Measurements from ENCODE around the gene DQX1.

Gene DQX1

GRCh38 chr2:74472945-74473258, 53.1 kb downstream of the DQX1 start (continued):
- TF ChIP-seq ZBTB26 (tag by site-specific recombination; optimal IDR thresholded peaks at IDR 0.05) (no peak), ZNF148 (tag by site-specific recombination; IDR thresholded peaks at IDR 0.05; ENCODE audit: borderline replicate concordance) (no peak), ZNF623 (tag by site-specific recombination; IDR thresholded peaks at IDR 0.05) (no peak), ZNF311 (tag by site-specific recombination; IDR thresholded peaks at IDR 0.05; ENCODE audit: borderline replicate concordance) (no peak), ZNF701 (tag by site-specific recombination; IDR thresholded peaks at IDR 0.05) (no peak)

GRCh38 chr2:74472086-74472944, 53.7 kb downstream of the DQX1 start, which contains the start of gene MRPL53:
MRPL53 (minus strand) TSS chr2:74472680; CDS start chr2:74472660, 20 bp downstream.
- H3K4me1 ChIP-seq (ENCODE audit: control insufficient read depth, insufficient read depth, low read length), result 0 out of 2 replicates have a peak, but pooled peaks cover 2% of the 10 kb centered on the region
- H3K4me3 ChIP-seq (ENCODE audit: low read depth, low read length), result peak within 1 kb of the TSS; percentile 55
- peak within 1 kb of the TSS; percentile 87 for H3K27ac ChIP-seq (ENCODE audit: extremely low read depth, low read depth, low read length)
- ChIA-PET POLR2A (interaction anchor here (0.9 to 4.0 kb wide), 9 partner anchors 9 to 118 kb away, joined by 3 to 44 read pairs (median 5); partner anchors contain the start of genes AUP1, CCDC142, HTRA2 and INO80B), CTCF (interaction anchor here (0.8 to 1.5 kb wide), 4 partner anchors 10 to 195 kb away, joined by 3 to 14 read pairs (median 3); partner anchors contain the start of genes CCDC142, INO80B and TTC31)
- H3K36me3 ChIP-seq (ENCODE audit: control insufficient read depth in 2 of 2, insufficient read depth in 1 of 2, low read length in 2 of 2), result peaks cover 18 to 31% of the 10 kb centered on the region in 2 experiments; a peak in 2 of 3 replicates
- H3K9me3 ChIP-seq (ENCODE audit: control insufficient read depth, insufficient read depth, low read depth, low read length), result no peaks in the 10 kb centered on the region
- TF ChIP-seq ZNF626 (tag by site-specific recombination; IDR thresholded peaks at IDR 0.05), result no peak
- no peak for TF ChIP-seq ZNF623 (tag by site-specific recombination; IDR thresholded peaks at IDR 0.05)
- peak; percentile 89 for TF ChIP-seq ZNF501 (tag by site-specific recombination; IDR thresholded peaks at IDR 0.05)
- no peak for TF ChIP-seq ZNF473 (tag by site-specific recombination; IDR thresholded peaks at IDR 0.05)
- TF ChIP-seq ZNF133 (tag by site-specific recombination; IDR thresholded peaks at IDR 0.05), result no peak
- no peak for TF ChIP-seq ZNF239 (tag by site-specific recombination; IDR thresholded peaks at IDR 0.05)
- TF ChIP-seq ZNF433 (tag by site-specific recombination; IDR thresholded peaks at IDR 0.05; ENCODE audit: low read depth), result no peak
- TF ChIP-seq ZNF544 (tag by site-specific recombination; IDR thresholded peaks at IDR 0.05), result no peak
- TF ChIP-seq IKZF3 (tag by site-specific recombination; IDR thresholded peaks at IDR 0.05), result no peak
- peak; percentile 59; the same call in 1 of the 2 replicates for TF ChIP-seq MEIS1 (CRISPR knock-in tag; IDR thresholded peaks at IDR 0.05; ENCODE audit: borderline replicate concordance)
- TF ChIP-seq ZNF23 (tag by site-specific recombination; IDR thresholded peaks at IDR 0.05; ENCODE audit: borderline replicate concordance), result no peak
- TF ChIP-seq GLIS2 (tag by site-specific recombination; IDR thresholded peaks at IDR 0.05), result no peak
- no peak for TF ChIP-seq ZNF311 (tag by site-specific recombination; IDR thresholded peaks at IDR 0.05; ENCODE audit: borderline replicate concordance)
- no peak for TF ChIP-seq ZNF202 (tag by site-specific recombination; IDR thresholded peaks at IDR 0.05; ENCODE audit: borderline replicate concordance)
- TF ChIP-seq KLF16 (tag by site-specific recombination; IDR thresholded peaks at IDR 0.05), result no peak
- TF ChIP-seq REPIN1 (tag by site-specific recombination; IDR thresholded peaks at IDR 0.05; ENCODE audit: low read depth), result no peak
- no peak for TF ChIP-seq ZBTB49 (tag by site-specific recombination; IDR thresholded peaks at IDR 0.05; ENCODE audit: low read depth)
- TF ChIP-seq OSR2 (tag by site-specific recombination; IDR thresholded peaks at IDR 0.05), result 0 out of 2 replicates have a peak, but pooled peaks have one; percentile 13
- TF ChIP-seq ZNF768 (tag by site-specific recombination; IDR thresholded peaks at IDR 0.05), result no peak
- no peak for TF ChIP-seq ZSCAN16 (tag by site-specific recombination; IDR thresholded peaks at IDR 0.05)
- TF ChIP-seq ZNF513 (tag by site-specific recombination; IDR thresholded peaks at IDR 0.05), result no peak
- TF ChIP-seq ZNF791 (tag by site-specific recombination; IDR thresholded peaks at IDR 0.05), result no peak
- peak; percentile 89 for TF ChIP-seq ZNF335 (tag by site-specific recombination; conservative IDR thresholded peaks at IDR 0.05)
- no peak for TF ChIP-seq ZNF48 (tag by site-specific recombination; IDR thresholded peaks at IDR 0.05)
